Stomach smooth muscle (tissue), 2 donors: ENCODE measurements around the gene PTPN4.
"Not testable (repeated sequence)": the region's sequence is repeated elsewhere in the genome, so short reads cannot be mapped to it uniquely, and the experiment has no call there.

Experiments used
- H3K27ac ChIP-seq: one replicate; pipeline ENCODE4 v1.7.0; 2013; ENCODE audit warnings: mild to moderate bottlenecking, low read length, inconsistent platforms
- H3K27me3 ChIP-seq, 2 donors: one replicate each; pipeline ENCODE4 v1.7.0; 2013; ENCODE audit warnings: low read length in 2 of 2; ENCODE audit not compliant: insufficient read depth in 2 of 2, control insufficient read depth in 1 of 2
- H3K36me3 ChIP-seq, 2 donors: one replicate each; pipeline ENCODE4 v1.7.0; 2013; ENCODE audit warnings: low read length in 2 of 2; ENCODE audit not compliant: control insufficient read depth in 2 of 2, insufficient read depth in 2 of 2
- H3K4me1 ChIP-seq: one replicate; pipeline ENCODE4 v1.7.0; 2013; ENCODE audit warnings: low read length; ENCODE audit not compliant: control insufficient read depth, insufficient read depth
- H3K4me3 ChIP-seq, 2 donors: one replicate each; pipeline ENCODE4 v1.7.0; 2013; ENCODE audit warnings: low read length in 2 of 2
- H3K9ac ChIP-seq, 2 donors: one replicate each; pipeline ENCODE4 v1.7.0; 2013; ENCODE audit warnings: low read length in 2 of 2, mild to moderate bottlenecking in 1 of 2
- H3K9me3 ChIP-seq, 2 donors: one replicate each; pipeline ENCODE4 v1.7.0; 2013; ENCODE audit warnings: low read length in 2 of 2; ENCODE audit not compliant: control insufficient read depth in 2 of 2
- donor health status: healthy.
- donor health status: Pancreatic carcinoma.

PTPN4 gene

GRCh38 chr2:119996148-119996547 is 236.4 kb downstream of the PTPN4 start:
- no peaks in the 10 kb centered on the region for H3K9me3 ChIP-seq

DNA sequence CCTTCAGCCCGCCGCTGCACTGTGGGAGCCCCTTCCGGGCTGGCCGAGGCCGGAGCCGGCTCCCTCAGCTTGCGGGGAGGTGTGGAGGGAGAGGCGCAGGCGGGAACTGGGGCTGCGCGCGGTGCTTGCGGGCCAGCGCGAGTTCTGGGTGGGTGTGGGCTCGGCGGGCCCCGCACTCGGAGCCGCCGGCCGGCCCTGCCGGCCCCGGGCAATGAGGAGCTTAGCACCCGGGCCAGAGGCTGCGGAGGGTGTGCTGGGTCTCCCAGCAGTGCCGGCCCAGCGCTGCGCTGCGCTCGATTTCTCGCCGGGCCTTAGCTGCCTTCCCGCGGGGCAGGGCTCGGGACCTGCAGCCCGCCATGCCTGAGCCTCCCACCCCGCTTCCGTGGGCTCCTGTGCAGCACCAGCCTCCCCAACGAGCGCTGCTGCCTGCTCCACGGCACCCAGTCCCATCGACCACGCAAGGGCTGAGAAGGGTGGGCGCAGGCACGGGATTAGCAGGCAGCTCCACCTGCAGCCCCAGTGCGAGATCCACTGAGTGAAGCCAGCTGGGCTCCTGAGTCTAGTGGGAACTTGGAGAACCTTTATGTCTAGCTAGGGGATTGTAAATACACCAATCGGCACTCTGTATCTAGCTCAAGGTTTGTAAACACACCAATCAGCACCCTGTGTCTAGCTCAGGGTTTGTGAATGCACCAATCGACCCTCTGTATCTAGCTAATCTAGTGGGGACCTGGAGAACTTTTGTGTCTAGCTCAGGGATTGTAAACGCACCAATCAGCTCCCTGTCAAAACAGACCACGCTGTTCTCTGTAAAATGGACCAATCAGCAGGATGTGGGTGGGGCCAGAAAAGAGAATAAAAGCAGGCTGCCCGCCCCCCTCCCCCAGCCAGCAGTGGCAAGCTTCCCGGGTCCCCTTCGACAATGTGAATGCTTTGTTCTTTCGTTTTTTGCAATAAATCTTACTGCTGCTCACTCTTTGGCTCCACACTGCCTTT is 237.5 kb downstream of the PTPN4 start:
- H3K9ac ChIP-seq, H3K27me3 ChIP-seq: not testable (repeated sequence)

More at GRCh38 chr2:119996148-119996547, 236.4 kb downstream of the PTPN4 start:
- no peak overlapping the region for H3K27ac ChIP-seq
- no peak overlapping the region for H3K9ac ChIP-seq
- no peak overlapping the region for H3K4me3 ChIP-seq
- H3K4me1 ChIP-seq: no peaks in the 10 kb centered on the region
- no peaks in the 10 kb centered on the region for H3K27me3 ChIP-seq
- H3K36me3 ChIP-seq: no peaks in the 10 kb centered on the region

DNA sequence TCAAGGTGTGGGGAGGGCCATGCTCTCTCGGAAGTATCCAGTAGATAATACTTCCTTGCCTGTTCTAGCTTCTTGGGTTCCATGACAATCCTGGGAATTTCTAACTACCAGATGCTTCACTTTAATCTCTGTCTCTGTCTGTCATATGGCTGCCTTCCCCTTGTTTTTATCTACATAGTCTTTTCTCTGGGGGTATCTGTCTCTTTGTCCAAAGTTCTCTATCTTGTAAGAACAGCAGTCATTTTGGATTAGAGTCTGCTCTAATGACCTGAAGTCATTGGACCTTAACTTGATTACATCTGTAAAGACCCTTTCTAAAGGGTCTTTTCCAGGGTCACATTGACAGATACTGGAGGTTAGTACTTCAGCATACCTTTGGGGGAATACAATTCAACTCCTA is 241.7 kb downstream of the PTPN4 start:
- Histone ChIP-seq H3K4me1 (no peaks in the 10 kb centered on the region), H3K27ac (no peak overlapping the region), H3K4me3 (no peak overlapping the region), H3K9ac (no peak overlapping the region), H3K36me3 (no peaks in the 10 kb centered on the region), H3K9me3 (no peaks in the 10 kb centered on the region), H3K27me3 (no peaks in the 10 kb centered on the region)

More for the DNA sequence above, 237.5 kb downstream of the PTPN4 start:
- not testable (repeated sequence) for H3K9me3 ChIP-seq, H3K27ac ChIP-seq, H3K36me3 ChIP-seq, H3K4me1 ChIP-seq, H3K4me3 ChIP-seq

- no peak overlapping the region for H3K9ac ChIP-seq
- no peak overlapping the region for H3K27ac ChIP-seq
- H3K27me3 ChIP-seq: no peaks in the 10 kb centered on the region
- no peaks in the 10 kb centered on the region for H3K4me1 ChIP-seq
- H3K9me3 ChIP-seq: no peaks in the 10 kb centered on the region
- no peak overlapping the region for H3K4me3 ChIP-seq
- H3K36me3 ChIP-seq: no peaks in the 10 kb centered on the region
Observed at GRCh38 chr2:120004254-120004653, 244.5 kb downstream of the PTPN4 start.

DNA sequence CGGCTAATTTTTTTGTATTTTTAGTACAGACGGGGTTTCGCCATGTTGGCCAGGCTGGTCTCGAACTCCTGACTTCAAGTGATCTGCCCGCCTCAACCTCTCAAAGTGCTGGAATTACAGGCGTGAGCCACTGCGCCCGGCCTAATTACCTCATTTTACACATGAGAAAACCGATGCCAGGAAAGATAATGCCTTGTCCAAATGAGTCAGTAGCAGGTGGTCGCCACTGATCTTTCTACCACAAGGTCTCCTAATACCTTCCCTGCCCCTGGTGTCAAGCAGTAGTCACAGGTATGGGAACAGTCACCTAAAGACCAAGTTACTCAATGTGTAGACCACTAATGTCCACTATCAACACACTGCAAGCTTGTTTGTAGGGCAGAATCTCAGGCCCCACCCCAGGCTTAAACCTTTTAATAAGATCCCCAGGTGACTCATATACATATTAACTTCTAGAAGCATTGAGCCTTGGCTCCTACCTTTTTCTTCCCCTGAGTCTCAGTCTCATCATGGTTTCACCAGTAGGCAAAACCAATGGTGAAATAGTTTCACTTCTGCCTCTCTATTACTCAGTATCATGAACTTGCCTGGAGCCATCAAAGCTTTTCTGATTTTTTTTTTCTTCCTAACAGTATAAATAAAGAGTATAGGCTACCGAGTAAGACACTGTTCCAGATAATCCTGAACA is 246.3 kb downstream of the PTPN4 start:
- Histone ChIP-seq H3K36me3 (no peaks in the 10 kb centered on the region), H3K27me3 (no peaks in the 10 kb centered on the region), H3K9me3 (no peaks in the 10 kb centered on the region), H3K4me1 (no peaks in the 10 kb centered on the region), H3K4me3 (no peak overlapping the region), H3K27ac (no peak overlapping the region), H3K9ac (no peak overlapping the region)

DNA sequence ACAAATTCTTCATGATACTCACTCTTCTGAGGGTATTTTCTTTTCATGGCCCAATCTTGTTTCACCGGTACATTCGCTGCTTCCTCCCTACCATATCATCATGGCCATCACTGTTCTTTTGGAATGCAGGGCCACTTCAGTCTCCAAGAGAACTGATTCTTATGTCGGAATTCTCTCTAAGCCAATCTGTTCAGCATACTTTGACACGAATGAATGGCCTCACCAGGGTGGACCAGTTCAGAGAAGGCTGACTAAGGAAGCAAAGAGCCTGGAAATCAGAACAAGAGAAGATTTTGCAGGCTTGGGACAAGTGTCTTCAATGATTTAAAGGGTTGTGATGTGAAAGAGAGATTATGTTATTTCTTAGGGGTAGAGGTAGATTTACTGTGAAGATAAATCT is 248.1 kb downstream of the PTPN4 start:
- no peak overlapping the region for H3K9ac ChIP-seq
- peaks cover 6% of the 10 kb centered on the region for H3K4me1 ChIP-seq
- no peaks in the 10 kb centered on the region for H3K9me3 ChIP-seq
- H3K27me3 ChIP-seq: no peaks in the 10 kb centered on the region
- H3K4me3 ChIP-seq: no peak overlapping the region
- H3K36me3 ChIP-seq: no peaks in the 10 kb centered on the region
- no peak overlapping the region for H3K27ac ChIP-seq

DNA sequence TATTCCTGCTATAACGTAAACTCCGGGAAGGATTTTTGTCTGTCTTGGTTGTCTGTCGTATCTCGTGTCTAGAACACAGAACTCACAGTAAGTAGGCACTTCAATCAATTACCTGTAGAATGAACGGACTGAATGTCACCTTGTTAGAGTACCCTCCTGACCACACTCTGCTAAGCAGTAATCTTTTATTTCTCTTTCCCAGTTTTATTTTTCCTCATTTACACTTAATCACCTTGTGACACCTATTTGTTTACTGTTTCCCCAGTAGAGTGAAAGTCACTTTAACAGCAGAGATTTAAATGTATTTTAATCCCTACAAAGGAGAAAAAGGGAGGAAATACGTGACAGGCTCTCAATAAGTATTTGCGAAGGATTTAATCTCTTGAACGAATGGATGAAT is 252.6 kb downstream of the PTPN4 start:
- H3K4me3 ChIP-seq: peak overlapping the region; percentile 86
- no peaks in the 10 kb centered on the region for H3K36me3 ChIP-seq
- H3K27ac ChIP-seq: peak overlapping the region; percentile 71
- no peaks in the 10 kb centered on the region for H3K27me3 ChIP-seq
- peaks cover 6% of the 10 kb centered on the region for H3K4me1 ChIP-seq
- peak overlapping the region; percentile 58 to 81 for H3K9ac ChIP-seq
- H3K9me3 ChIP-seq: no peaks in the 10 kb centered on the region

DNA sequence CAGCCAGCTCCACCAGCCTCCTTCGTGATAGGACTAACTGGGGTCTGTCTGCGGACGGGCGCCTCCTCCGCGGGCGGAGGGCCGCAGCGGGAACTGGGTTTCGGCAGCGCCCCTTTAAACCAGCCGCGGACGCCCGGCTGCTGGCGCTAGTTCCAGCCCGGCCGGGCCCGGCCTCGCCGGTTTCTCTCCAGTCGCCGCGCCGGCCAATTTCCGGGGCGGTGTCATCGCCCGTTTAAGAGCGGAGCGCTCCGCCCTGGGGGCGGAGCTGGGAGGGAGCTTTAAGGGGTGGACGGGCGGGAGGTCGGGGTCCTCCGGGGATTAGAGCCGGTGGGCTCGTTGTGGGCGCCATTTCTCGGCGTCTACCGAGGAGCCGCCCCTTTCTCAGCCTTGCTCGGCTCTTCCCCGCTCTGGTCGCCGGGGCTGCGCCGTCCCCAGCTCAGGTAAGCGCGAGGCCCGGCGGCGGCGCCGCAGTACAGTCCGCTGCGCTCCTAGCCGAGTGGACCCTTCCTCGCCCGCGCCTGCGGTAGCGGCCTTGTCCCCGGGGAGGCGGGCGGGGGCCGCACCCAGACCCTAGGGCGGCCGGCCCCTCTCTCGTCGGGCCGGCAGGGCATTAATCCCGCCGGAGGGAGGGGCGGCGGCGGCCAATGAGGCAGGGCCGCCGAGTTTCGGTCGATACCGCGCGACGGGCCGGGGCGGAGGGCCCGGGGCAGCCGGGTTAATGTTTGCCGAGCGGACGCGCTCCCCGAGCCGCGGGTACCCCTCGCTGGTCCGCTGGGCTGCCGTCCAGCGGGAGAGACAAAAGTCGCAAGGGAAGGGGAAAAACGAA is 253.3 kb downstream of the PTPN4 start, which contains the start of gene EPB41L5:
EPB41L5 (plus strand) TSS at position 307 of the 826 bp plus-strand sequence. CDS start 6,008 bp downstream, outside the sequence.
- Histone ChIP-seq H3K36me3 (no peaks in the 10 kb centered on the region), H3K27me3 (no peaks in the 10 kb centered on the region), H3K4me1 (peaks cover 6% of the 10 kb centered on the region), H3K9me3 (no peaks in the 10 kb centered on the region), H3K4me3 (peak within 1 kb of the TSS; percentile 86), H3K9ac (peak within 1 kb of the TSS; percentile 81 to 86), H3K27ac (peak within 1 kb of the TSS; percentile 71)

- peak overlapping the region; percentile 86 for H3K4me3 ChIP-seq
- peaks cover 6% of the 10 kb centered on the region for H3K4me1 ChIP-seq
- H3K27ac ChIP-seq: peak overlapping the region; percentile 71
- H3K27me3 ChIP-seq: no peaks in the 10 kb centered on the region
- no peaks in the 10 kb centered on the region for H3K36me3 ChIP-seq
- H3K9me3 ChIP-seq: no peaks in the 10 kb centered on the region
- H3K9ac ChIP-seq: peak overlapping the region; percentile 81 to 86
Observed at GRCh38 chr2:120013597-120014223, 254.0 kb downstream of the PTPN4 start.
